ENCODE measurements around the gene SEPTIN5. TPM values are rescaled to one million over a fixed set of nuclear protein-coding genes. Genes with fewer than 3 reads are reported as not detected.

The SEPTIN5 gene
- total RNA-seq, 2 experiments from 2014 or later: not detected

- H2AFZ ChIP-seq (ENCODE audit: low read length): no peak overlapping the region
- no peak overlapping the region for H3K27ac ChIP-seq (ENCODE audit: low read depth, low read length, poor library complexity, severe bottlenecking)
- no peak for TF ChIP-seq EZH2phosphoT487 (IDR thresholded peaks at IDR 0.05; ENCODE audit: borderline replicate concordance, low read depth, low read length)
- TF ChIP-seq, protein P1, sequence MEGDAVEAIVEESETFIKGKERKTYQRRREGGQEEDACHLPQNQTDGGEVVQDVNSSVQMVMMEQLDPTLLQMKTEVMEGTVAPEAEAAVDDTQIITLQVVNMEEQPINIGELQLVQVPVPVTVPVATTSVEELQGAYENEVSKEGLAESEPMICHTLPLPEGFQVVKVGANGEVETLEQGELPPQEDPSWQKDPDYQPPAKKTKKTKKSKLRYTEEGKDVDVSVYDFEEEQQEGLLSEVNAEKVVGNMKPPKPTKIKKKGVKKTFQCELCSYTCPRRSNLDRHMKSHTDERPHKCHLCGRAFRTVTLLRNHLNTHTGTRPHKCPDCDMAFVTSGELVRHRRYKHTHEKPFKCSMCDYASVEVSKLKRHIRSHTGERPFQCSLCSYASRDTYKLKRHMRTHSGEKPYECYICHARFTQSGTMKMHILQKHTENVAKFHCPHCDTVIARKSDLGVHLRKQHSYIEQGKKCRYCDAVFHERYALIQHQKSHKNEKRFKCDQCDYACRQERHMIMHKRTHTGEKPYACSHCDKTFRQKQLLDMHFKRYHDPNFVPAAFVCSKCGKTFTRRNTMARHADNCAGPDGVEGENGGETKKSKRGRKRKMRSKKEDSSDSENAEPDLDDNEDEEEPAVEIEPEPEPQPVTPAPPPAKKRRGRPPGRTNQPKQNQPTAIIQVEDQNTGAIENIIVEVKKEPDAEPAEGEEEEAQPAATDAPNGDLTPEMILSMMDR (conservative IDR thresholded peaks at IDR 0.05; ENCODE audit: low read length): no peak
- H3K4me2 ChIP-seq (ENCODE audit: low read length): no peak overlapping the region
- no peak for DNase-seq (ENCODE audit: low spot score)
- ChIA-PET POLR2A (no interaction called here), CTCF (ENCODE audit: unreplicated experiment) (no interaction called here)
- H3K4me3 ChIP-seq (ENCODE audit: low read depth, low read length, poor library complexity, severe bottlenecking): no peak overlapping the region
- no peaks in the 10 kb centered on the region for H3K4me1 ChIP-seq (ENCODE audit: insufficient read depth, low read length, poor library complexity, severe bottlenecking)
- intact Hi-C loops (cut with micrococcal nuclease; ENCODE audit: unreplicated experiment): no loop called here
- no peaks in the 10 kb centered on the region for H3K9me2 ChIP-seq (ENCODE audit: insufficient read depth, low read length)
- no peaks in the 10 kb centered on the region for H3K79me2 ChIP-seq (ENCODE audit: insufficient read depth, low read depth, low read length)
- H3K36me3 ChIP-seq (ENCODE audit: insufficient read depth, low read length): no peaks in the 10 kb centered on the region
- no TSS peak for BruUV-seq (replicated peaks)
- H4K20me1 ChIP-seq (ENCODE audit: insufficient read depth, low read length): no peaks in the 10 kb centered on the region
- no peaks in the 10 kb centered on the region for H3K9me3 ChIP-seq (ENCODE audit: low read length)
These were observed 28.8 kb downstream of the SEPTIN5 start for GRCh38 chr22:19743081-19743480.

DNA sequence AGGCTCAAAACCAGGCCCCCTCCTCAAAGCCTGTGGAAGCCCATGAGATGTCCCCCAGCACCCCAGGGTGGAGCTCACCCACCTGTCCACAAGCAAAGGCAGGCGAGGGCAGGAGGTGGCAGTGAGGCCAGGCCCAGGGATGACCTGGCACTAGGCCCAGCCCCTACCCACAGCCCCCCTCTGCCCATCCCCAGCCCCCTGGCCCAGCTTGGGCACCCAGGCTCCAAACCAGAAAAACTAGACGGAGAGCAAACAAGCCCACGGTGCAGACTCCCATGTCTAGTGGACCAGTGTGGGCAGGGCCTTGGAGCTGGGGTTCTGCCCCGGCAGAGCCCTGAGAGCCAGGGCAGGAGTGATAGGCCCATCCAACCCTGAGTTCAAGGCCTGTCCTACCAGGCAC, 29.3 kb downstream of the SEPTIN5 start:
- ChIA-PET POLR2A (no interaction called here), CTCF (ENCODE audit: unreplicated experiment) (no interaction called here)
- Histone ChIP-seq H4K20me1 (ENCODE audit: insufficient read depth, low read length) (no peaks in the 10 kb centered on the region), H3K9me3 (ENCODE audit: low read length) (no peaks in the 10 kb centered on the region), H3K4me2 (ENCODE audit: low read length) (no peak overlapping the region), H3K4me1 (ENCODE audit: insufficient read depth, low read length, poor library complexity, severe bottlenecking) (no peaks in the 10 kb centered on the region), H3K9me2 (ENCODE audit: insufficient read depth, low read length) (no peaks in the 10 kb centered on the region), H3K79me2 (ENCODE audit: insufficient read depth, low read depth, low read length) (no peaks in the 10 kb centered on the region), H3K27ac (ENCODE audit: low read depth, low read length, poor library complexity, severe bottlenecking) (no peak overlapping the region), H2AFZ (ENCODE audit: low read length) (no peak overlapping the region), H3K4me3 (ENCODE audit: low read depth, low read length, poor library complexity, severe bottlenecking) (no peak overlapping the region), H3K36me3 (ENCODE audit: insufficient read depth, low read length) (no peaks in the 10 kb centered on the region)
- no TSS peak for BruUV-seq (replicated peaks)
- no peak for DNase-seq (ENCODE audit: low spot score)
- TF ChIP-seq EZH2phosphoT487 (IDR thresholded peaks at IDR 0.05; ENCODE audit: borderline replicate concordance, low read depth, low read length): no peak
- TF ChIP-seq, protein P1 (conservative IDR thresholded peaks at IDR 0.05; ENCODE audit: low read length): no peak
- intact Hi-C loops (cut with micrococcal nuclease; ENCODE audit: unreplicated experiment): no loop called here

DNA sequence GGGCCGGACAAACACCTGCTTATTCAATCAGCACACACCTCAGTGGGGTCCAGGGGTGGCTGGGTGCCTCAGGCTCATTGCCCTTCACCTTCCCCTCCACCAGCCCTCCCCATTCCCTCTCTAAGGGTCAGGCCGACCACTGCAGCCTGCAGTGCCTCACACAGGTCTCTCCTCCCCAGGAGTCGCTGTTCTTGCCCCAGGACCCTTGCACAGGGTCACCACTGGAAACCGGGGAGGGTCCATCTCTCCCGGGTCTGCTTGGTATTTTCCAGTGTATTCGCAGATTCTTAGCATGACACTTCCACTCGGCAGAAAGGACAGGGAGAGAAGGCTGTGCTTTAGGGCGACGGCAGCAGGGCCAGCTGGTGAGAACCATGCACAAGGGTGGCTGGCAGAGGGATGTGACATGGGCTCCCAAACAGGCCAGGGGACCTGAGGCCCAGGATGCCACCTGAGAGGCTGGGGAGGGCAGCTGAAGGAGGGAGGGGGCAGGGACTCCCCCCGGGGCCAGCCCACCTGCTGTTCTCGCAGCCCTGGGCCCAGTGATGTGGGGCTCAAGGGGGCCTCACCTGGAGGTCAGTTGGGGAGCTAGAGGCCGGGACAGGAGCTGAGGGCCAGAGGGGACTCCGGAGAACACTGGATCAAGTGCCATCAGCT, 30.2 kb downstream of the SEPTIN5 start:
- Histone ChIP-seq H2AFZ (ENCODE audit: low read length) (no peak overlapping the region), H3K9me3 (ENCODE audit: low read length) (no peaks in the 10 kb centered on the region), H3K9me2 (ENCODE audit: insufficient read depth, low read length) (no peaks in the 10 kb centered on the region), H4K20me1 (ENCODE audit: insufficient read depth, low read length) (no peaks in the 10 kb centered on the region), H3K4me2 (ENCODE audit: low read length) (no peak overlapping the region), H3K27ac (ENCODE audit: low read depth, low read length, poor library complexity, severe bottlenecking) (no peak overlapping the region), H3K4me3 (ENCODE audit: low read depth, low read length, poor library complexity, severe bottlenecking) (no peak overlapping the region), H3K4me1 (ENCODE audit: insufficient read depth, low read length, poor library complexity, severe bottlenecking) (no peaks in the 10 kb centered on the region), H3K36me3 (ENCODE audit: insufficient read depth, low read length) (no peaks in the 10 kb centered on the region), H3K79me2 (ENCODE audit: insufficient read depth, low read depth, low read length) (no peaks in the 10 kb centered on the region)
- ChIA-PET POLR2A (no interaction called here), CTCF (ENCODE audit: unreplicated experiment) (no interaction called here)
- intact Hi-C loops (cut with micrococcal nuclease; ENCODE audit: unreplicated experiment): no loop called here
- no peak for DNase-seq (ENCODE audit: low spot score)
- TF ChIP-seq, protein P1 (conservative IDR thresholded peaks at IDR 0.05; ENCODE audit: low read length): no peak
- BruUV-seq (replicated peaks): no TSS peak
